ENCODE data around the gene TNFAIP2. TPM values are rescaled to one million over a fixed set of nuclear protein-coding genes. Genes with fewer than 3 reads are reported as not detected.

TNFAIP2 gene
- total and polyA plus RNA-seq, 2 of the 4 experiments (the other 2 are of a cell fraction) = 6.3 to 9.6 TPM

DNA sequence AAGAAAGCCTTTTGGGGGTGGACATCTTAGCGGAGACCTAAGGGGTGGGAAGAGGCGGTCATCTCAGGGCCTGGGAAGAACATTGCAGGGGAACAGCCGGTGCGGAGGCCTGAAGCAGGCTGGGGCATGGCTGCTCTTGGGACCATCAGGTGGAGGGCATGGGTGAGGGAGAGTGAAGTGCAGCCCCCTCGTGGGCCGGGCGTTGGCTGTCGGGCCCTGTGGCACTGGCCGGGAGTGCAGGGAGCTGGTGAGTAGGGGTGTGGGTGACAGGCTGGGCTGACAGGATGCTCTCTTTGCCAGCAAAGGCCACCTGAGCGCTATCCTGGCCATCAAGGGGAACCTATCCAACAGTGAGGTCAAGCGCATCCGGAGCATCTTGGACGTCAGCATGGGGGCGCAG, 11.7 kb downstream of the TNFAIP2 start:
- WGBS, 2 experiments (ENCODE audit: extremely low coverage in 2 of 2, insufficient read length in 1 of 2) = 94% methylated on average over 8 of the region's 14 CpGs; no CpG with 5 or more reads in 1 of the 2 experiments
- CTCF ChIA-PET = no interaction called here

More for the DNA sequence above, 11.7 kb downstream of the TNFAIP2 start:
- H3K9me3 ChIP-seq (ENCODE audit: control insufficient read depth, insufficient read depth, low read length) = no peaks in the 10 kb centered on the region
- no peak overlapping the region for H3K9ac ChIP-seq (ENCODE audit: low read depth, low read length)
- peaks cover 18% of the 10 kb centered on the region for H3K4me1 ChIP-seq (ENCODE audit: control insufficient read depth, insufficient read depth, low read length)
- no peak overlapping the region for H2BK120ac ChIP-seq (ENCODE audit: low read depth, low read length)
- no peak overlapping the region for H4K8ac ChIP-seq (ENCODE audit: low read depth in 2 of 2, low read length in 2 of 2)
- no peak overlapping the region for H2AFZ ChIP-seq (replicated peaks; ENCODE audit: low read length, poor library complexity)
- peaks cover 3% of the 10 kb centered on the region; the same call in 1 of the 2 replicates for H4K20me1 ChIP-seq (ENCODE audit: insufficient read depth, low read length)
- H3K27me3 ChIP-seq (ENCODE audit: control insufficient read depth, insufficient read depth, low read length) = no peaks in the 10 kb centered on the region
- no peak overlapping the region for H3K27ac ChIP-seq (ENCODE audit: insufficient read depth, low read length)
- no peaks in the 10 kb centered on the region for H3K36me3 ChIP-seq (ENCODE audit: control insufficient read depth, insufficient read depth, low read length)
- no peak overlapping the region for H3K4me3 ChIP-seq (ENCODE audit: insufficient read depth, low read depth, low read length)
- ATAC-seq (ENCODE audit: low read depth) = no peak
- dilution Hi-C loops (cut with HindIII; ENCODE audit: low sequenced_read_pairs, unreplicated experiment) = no loop called here
- DNase-seq = no peak
- intact Hi-C loops (cut with micrococcal nuclease) = no loop called here
- H3K79me1 ChIP-seq (ENCODE audit: low read depth in 1 of 2, low read length in 2 of 2) = no peaks in the 10 kb centered on the region; a peak in 1 of 4 replicates
- no peak overlapping the region for H3K4ac ChIP-seq (ENCODE audit: low read depth, low read length)
- in situ Hi-C loops (cut with MboI; ENCODE audit: low sequenced_read_pairs) = no loop called here
- H3K4me2 ChIP-seq (ENCODE audit: low read depth, low read length) = no peak overlapping the region
- BruUV-seq (replicated peaks) = no TSS peak
- peaks cover 13% of the 10 kb centered on the region for H3K9me1 ChIP-seq (ENCODE audit: insufficient read depth, low read length)
- H2AK9ac ChIP-seq (replicated peaks; ENCODE audit: low read depth, low read length, poor library complexity) = no peak overlapping the region
- H2BK5ac ChIP-seq (ENCODE audit: low read depth, low read length, poor library complexity, severe bottlenecking) = no peak overlapping the region
- H2AK5ac ChIP-seq (ENCODE audit: low read depth, low read length) = no peak overlapping the region
- no peak overlapping the region for H3K18ac ChIP-seq (ENCODE audit: low read depth, low read length)
- H3K23ac ChIP-seq (ENCODE audit: low read depth, low read length) = no peak overlapping the region
- no peak overlapping the region for H4K91ac ChIP-seq (ENCODE audit: insufficient read depth, low read depth, low read length)
- H3K56ac ChIP-seq (ENCODE audit: extremely low read depth, insufficient read depth, low read length) = no peak overlapping the region
- no peak overlapping the region for H2BK15ac ChIP-seq (ENCODE audit: low read depth, low read length)
- no peak overlapping the region for H2BK20ac ChIP-seq (ENCODE audit: low read depth, low read length)
- H4K5ac ChIP-seq (ENCODE audit: low read depth, low read length) = no peak overlapping the region
- H3K14ac ChIP-seq (replicated peaks; ENCODE audit: low read depth, low read length) = no peak overlapping the region
- TF ChIP-seq RCOR1 (IDR thresholded peaks at IDR 0.05; ENCODE audit: insufficient replicate concordance, low read length) = no peak
- no peak for TF ChIP-seq MXI1 (IDR thresholded peaks at IDR 0.05; ENCODE audit: borderline replicate concordance, low read depth, low read length)
- no peak for TF ChIP-seq RFX5 (IDR thresholded peaks at IDR 0.05; ENCODE audit: low read depth, low read length)
- no peak for TF ChIP-seq NFE2L2 (IDR thresholded peaks at IDR 0.05; ENCODE audit: low read depth, low read length)
- no peak for TF ChIP-seq POLR2A (IDR thresholded peaks at IDR 0.05; ENCODE audit: low read depth, low read length)
- TF ChIP-seq SMC3 (IDR thresholded peaks at IDR 0.05; ENCODE audit: low read depth, low read length) = no peak
- TF ChIP-seq CHD1 (IDR thresholded peaks at IDR 0.05; ENCODE audit: low read depth, low read length) = no peak
- TF ChIP-seq, protein P1, sequence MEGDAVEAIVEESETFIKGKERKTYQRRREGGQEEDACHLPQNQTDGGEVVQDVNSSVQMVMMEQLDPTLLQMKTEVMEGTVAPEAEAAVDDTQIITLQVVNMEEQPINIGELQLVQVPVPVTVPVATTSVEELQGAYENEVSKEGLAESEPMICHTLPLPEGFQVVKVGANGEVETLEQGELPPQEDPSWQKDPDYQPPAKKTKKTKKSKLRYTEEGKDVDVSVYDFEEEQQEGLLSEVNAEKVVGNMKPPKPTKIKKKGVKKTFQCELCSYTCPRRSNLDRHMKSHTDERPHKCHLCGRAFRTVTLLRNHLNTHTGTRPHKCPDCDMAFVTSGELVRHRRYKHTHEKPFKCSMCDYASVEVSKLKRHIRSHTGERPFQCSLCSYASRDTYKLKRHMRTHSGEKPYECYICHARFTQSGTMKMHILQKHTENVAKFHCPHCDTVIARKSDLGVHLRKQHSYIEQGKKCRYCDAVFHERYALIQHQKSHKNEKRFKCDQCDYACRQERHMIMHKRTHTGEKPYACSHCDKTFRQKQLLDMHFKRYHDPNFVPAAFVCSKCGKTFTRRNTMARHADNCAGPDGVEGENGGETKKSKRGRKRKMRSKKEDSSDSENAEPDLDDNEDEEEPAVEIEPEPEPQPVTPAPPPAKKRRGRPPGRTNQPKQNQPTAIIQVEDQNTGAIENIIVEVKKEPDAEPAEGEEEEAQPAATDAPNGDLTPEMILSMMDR (conservative IDR thresholded peaks at IDR 0.05; ENCODE audit: low read depth, low read length) = no peak
- no peak for TF ChIP-seq MAFK (IDR thresholded peaks at IDR 0.05; ENCODE audit: low read depth, low read length)
- TF ChIP-seq BHLHE40 (IDR thresholded peaks at IDR 0.05; ENCODE audit: low read depth, low read length) = no peak
- POLR2A ChIA-PET (ENCODE audit: unreplicated experiment) = no interaction called here

Measured in IMR-90 (cell line).